Measurements from ENCODE around the gene SAMD11.

Gene SAMD11

GRCh38 chr1:958823-959730 is 35.4 kb downstream of the SAMD11 start, which contains the start of gene NOC2L:
Gene NOC2L (minus strand): TSS chr1:959256. CDS start chr1:959240, 16 bp downstream.
- Histone ChIP-seq H3K4me1 (ENCODE audit: insufficient read depth, low read length) (peaks cover 17% of the 10 kb centered on the region), H3K27me3 (ENCODE audit: insufficient read depth, low read length) (no peaks in the 10 kb centered on the region), H3K4me3 (ENCODE audit: low read length) (peak within 1 kb of the TSS; percentile 67), H3K36me3 (ENCODE audit: insufficient read depth, low read length) (peaks cover 37% of the 10 kb centered on the region), H2AFZ (ENCODE audit: low read depth, low read length) (peak within 1 kb of the TSS; percentile 54), H3K9me3 (ENCODE audit: low read length) (no peaks in the 10 kb centered on the region)

GRCh38 chr1:959731-960362 is 36.1 kb downstream of the SAMD11 start:
- H3K4me1 ChIP-seq (ENCODE audit: insufficient read depth, low read length) = peaks cover 17% of the 10 kb centered on the region
- no peaks in the 10 kb centered on the region for H3K27me3 ChIP-seq (ENCODE audit: insufficient read depth, low read length)
- peak overlapping the region; percentile 67 for H3K4me3 ChIP-seq (ENCODE audit: low read length)
- no peaks in the 10 kb centered on the region for H3K9me3 ChIP-seq (ENCODE audit: low read length)
- H2AFZ ChIP-seq (ENCODE audit: low read depth, low read length) = peak overlapping the region; percentile 54
- peaks cover 31% of the 10 kb centered on the region for H3K36me3 ChIP-seq (ENCODE audit: insufficient read depth, low read length)

- Histone ChIP-seq H3K4me3 (ENCODE audit: low read length) (peak within 1 kb of the TSS; percentile 67), H3K27me3 (ENCODE audit: insufficient read depth, low read length) (no peaks in the 10 kb centered on the region), H3K9me3 (ENCODE audit: low read length) (no peaks in the 10 kb centered on the region), H3K36me3 (ENCODE audit: insufficient read depth, low read length) (peaks cover 26% of the 10 kb centered on the region), H2AFZ (ENCODE audit: low read depth, low read length) (peak within 1 kb of the TSS; percentile 54), H3K4me1 (ENCODE audit: insufficient read depth, low read length) (peaks cover 17% of the 10 kb centered on the region)
These were observed 36.8 kb downstream of the SAMD11 start, which contains the start of gene KLHL17 for GRCh38 chr1:960363-961131. Gene KLHL17 (plus strand): TSS chr1:960584. CDS start chr1:960694, 110 bp downstream.

GRCh38 chr1:961132-961669 is 37.5 kb downstream of the SAMD11 start:
- no peak overlapping the region for H2AFZ ChIP-seq (ENCODE audit: low read depth, low read length)
- peaks cover 17% of the 10 kb centered on the region for H3K4me1 ChIP-seq (ENCODE audit: insufficient read depth, low read length)
- peaks cover 20% of the 10 kb centered on the region for H3K36me3 ChIP-seq (ENCODE audit: insufficient read depth, low read length)
- H3K9me3 ChIP-seq (ENCODE audit: low read length) = no peaks in the 10 kb centered on the region
- H3K27me3 ChIP-seq (ENCODE audit: insufficient read depth, low read length) = peaks cover 6% of the 10 kb centered on the region
- peak overlapping the region; percentile 67 for H3K4me3 ChIP-seq (ENCODE audit: low read length)

- H3K4me1 ChIP-seq (ENCODE audit: insufficient read depth, low read length) = peaks cover 18% of the 10 kb centered on the region
- H3K36me3 ChIP-seq (ENCODE audit: insufficient read depth, low read length) = peaks cover 12% of the 10 kb centered on the region
- peaks cover 20% of the 10 kb centered on the region for H3K27me3 ChIP-seq (ENCODE audit: insufficient read depth, low read length)
- H2AFZ ChIP-seq (ENCODE audit: low read depth, low read length) = no peak overlapping the region
- H3K9me3 ChIP-seq (ENCODE audit: low read length) = no peaks in the 10 kb centered on the region
- no peak overlapping the region for H3K4me3 ChIP-seq (ENCODE audit: low read length)
These were observed 38.9 kb downstream of the SAMD11 start for GRCh38 chr1:962381-963300.

GRCh38 chr1:963301-963651 is 39.6 kb downstream of the SAMD11 start:
- no peak overlapping the region for H2AFZ ChIP-seq (ENCODE audit: low read depth, low read length)
- H3K4me1 ChIP-seq (ENCODE audit: insufficient read depth, low read length) = peaks cover 15% of the 10 kb centered on the region
- H3K4me3 ChIP-seq (ENCODE audit: low read length) = no peak overlapping the region
- H3K36me3 ChIP-seq (ENCODE audit: insufficient read depth, low read length) = peaks cover 12% of the 10 kb centered on the region
- H3K27me3 ChIP-seq (ENCODE audit: insufficient read depth, low read length) = peaks cover 27% of the 10 kb centered on the region
- H3K9me3 ChIP-seq (ENCODE audit: low read length) = no peaks in the 10 kb centered on the region

- Histone ChIP-seq H3K9me3 (ENCODE audit: low read length) (no peaks in the 10 kb centered on the region), H2AFZ (ENCODE audit: low read depth, low read length) (no peak overlapping the region), H3K4me3 (ENCODE audit: low read length) (no peak overlapping the region), H3K36me3 (ENCODE audit: insufficient read depth, low read length) (peaks cover 12% of the 10 kb centered on the region), H3K27me3 (ENCODE audit: insufficient read depth, low read length) (peaks cover 33% of the 10 kb centered on the region), H3K4me1 (ENCODE audit: insufficient read depth, low read length) (peaks cover 13% of the 10 kb centered on the region)
These were observed 40.2 kb downstream of the SAMD11 start for GRCh38 chr1:963746-964525.

GRCh38 chr1:964691-965525 is 41.2 kb downstream of the SAMD11 start:
- H3K27me3 ChIP-seq (ENCODE audit: insufficient read depth, low read length) = peaks cover 43% of the 10 kb centered on the region
- peaks cover 12% of the 10 kb centered on the region for H3K36me3 ChIP-seq (ENCODE audit: insufficient read depth, low read length)
- H3K4me3 ChIP-seq (ENCODE audit: low read length) = no peak overlapping the region
- no peak overlapping the region for H2AFZ ChIP-seq (ENCODE audit: low read depth, low read length)
- peaks cover 11% of the 10 kb centered on the region for H3K4me1 ChIP-seq (ENCODE audit: insufficient read depth, low read length)
- H3K9me3 ChIP-seq (ENCODE audit: low read length) = no peaks in the 10 kb centered on the region

GRCh38 chr1:965526-966134 is 41.9 kb downstream of the SAMD11 start:
- Histone ChIP-seq H3K4me1 (ENCODE audit: insufficient read depth, low read length) (peaks cover 11% of the 10 kb centered on the region), H3K9me3 (ENCODE audit: low read length) (no peaks in the 10 kb centered on the region), H3K36me3 (ENCODE audit: insufficient read depth, low read length) (peaks cover 12% of the 10 kb centered on the region), H2AFZ (ENCODE audit: low read depth, low read length) (no peak overlapping the region), H3K4me3 (ENCODE audit: low read length) (no peak overlapping the region), H3K27me3 (ENCODE audit: insufficient read depth, low read length) (peaks cover 50% of the 10 kb centered on the region)

GRCh38 chr1:966135-966703 is 42.5 kb downstream of the SAMD11 start, which contains the start of gene PLEKHN1:
Gene PLEKHN1 (plus strand): TSS chr1:966482. CDS start chr1:966532, 50 bp downstream.
- H3K36me3 ChIP-seq (ENCODE audit: insufficient read depth, low read length) = peaks cover 12% of the 10 kb centered on the region
- no peaks in the 10 kb centered on the region for H3K9me3 ChIP-seq (ENCODE audit: low read length)
- H2AFZ ChIP-seq (ENCODE audit: low read depth, low read length) = peak within 1 kb of the TSS; percentile 75
- H3K4me1 ChIP-seq (ENCODE audit: insufficient read depth, low read length) = peaks cover 10% of the 10 kb centered on the region
- peak within 1 kb of the TSS; percentile 44 for H3K4me3 ChIP-seq (ENCODE audit: low read length)
- H3K27me3 ChIP-seq (ENCODE audit: insufficient read depth, low read length) = peaks cover 55% of the 10 kb centered on the region

Measured in neuron (in vitro differentiated cells).